Measurements from ENCODE around the gene SLC6A4.
"Not testable (repeated sequence)": the region's sequence is repeated elsewhere in the genome, so short reads cannot be mapped to it uniquely, and the experiment has no call there.

The SLC6A4 gene

GRCh38 chr17:30170415-30170987, 65.0 kb downstream of the SLC6A4 start:
- DNase-seq, result peak; percentile 36

GRCh38 chr17:30165960-30166359, 69.5 kb downstream of the SLC6A4 start:
- DNase-seq, result no peak

GRCh38 chr17:30165147-30165546, 70.3 kb downstream of the SLC6A4 start:
- no peak for DNase-seq

- no peak for DNase-seq
Measured at GRCh38 chr17:30164531-30164930, 71.0 kb downstream of the SLC6A4 start.

- no peak for DNase-seq
Measured at GRCh38 chr17:30161601-30162000, 73.9 kb downstream of the SLC6A4 start.

GRCh38 chr17:30160419-30161172, 74.9 kb downstream of the SLC6A4 start:
- DNase-seq, result no peak

GRCh38 chr17:30158896-30159625, 76.4 kb downstream of the SLC6A4 start:
- no peak for DNase-seq

- DNase-seq, result no peak
Measured at GRCh38 chr17:30155389-30155788, 80.1 kb downstream of the SLC6A4 start.

GRCh38 chr17:30153463-30153862, 82.0 kb downstream of the SLC6A4 start:
- no peak for DNase-seq

- DNase-seq, result no peak
Measured at GRCh38 chr17:30151471-30151870, 84.0 kb downstream of the SLC6A4 start.

GRCh38 chr17:30148376-30148775, 87.1 kb downstream of the SLC6A4 start:
- DNase-seq, result no peak

GRCh38 chr17:30147860-30148259, 87.6 kb downstream of the SLC6A4 start:
- not testable (repeated sequence) for DNase-seq

Data from NCI-H510A treated with DMSO at 0.1 percent for 48 hours (cell line).